ENCODE data around the gene RNF2. TPM values are rescaled to one million over a fixed set of nuclear protein-coding genes. Genes with fewer than 3 reads are reported as not detected.

RNF2 gene
- total and polyA plus RNA-seq, 10 of the 15 experiments (the other 5 are each of a cell fraction or from before 2014, with no cell fraction given) = 4.8 to 36.3 (median 15.1) TPM

DNA sequence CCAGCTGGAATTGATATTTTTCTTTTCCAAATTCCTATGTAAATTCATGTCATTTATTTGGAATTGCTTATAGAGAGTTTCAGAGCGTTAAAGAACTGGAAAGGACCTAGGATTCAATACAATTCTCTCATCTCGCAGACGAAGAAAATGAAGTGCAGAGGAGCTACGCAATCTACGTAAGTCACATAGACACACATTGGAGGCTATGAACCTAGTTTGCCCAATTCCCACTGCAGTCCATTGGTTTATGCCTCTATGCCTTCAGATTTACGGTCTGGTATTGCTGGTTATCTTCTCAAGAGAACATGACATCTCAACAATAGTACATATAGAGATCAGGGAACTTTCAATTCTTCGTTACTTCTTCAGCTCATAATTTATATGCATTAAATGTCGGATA, 971 bp upstream of the RNF2 start:
- H3K36me3 ChIP-seq (ENCODE audit: control insufficient read depth in 2 of 2, insufficient read depth in 2 of 2, low read length in 1 of 2) = no peaks in the 10 kb centered on the region
- FAIRE-seq (no peak), ATAC-seq (no peak), DNase-seq (ENCODE audit: low read depth, low spot score) (no peak)
- H3K4me2 ChIP-seq (ENCODE audit: control insufficient read depth, insufficient read depth) = no peak overlapping the region
- no peak overlapping the region; the same call in 1 of the 2 replicates for H2AFZ ChIP-seq (ENCODE audit: control insufficient read depth, low read depth, low read length)
- no peak overlapping the region for H3K9ac ChIP-seq (ENCODE audit: control insufficient read depth, insufficient read depth, low read length)
- H4K20me1 ChIP-seq (ENCODE audit: control insufficient read depth, insufficient read depth) = no peaks in the 10 kb centered on the region
- H3K79me2 ChIP-seq (ENCODE audit: control insufficient read depth, insufficient read depth, low read length) = peaks cover 18% of the 10 kb centered on the region
- H3K27ac ChIP-seq (ENCODE audit: control insufficient read depth, insufficient read depth) = no peak overlapping the region
- H3K9me3 ChIP-seq (replicated peaks; ENCODE audit: control insufficient read depth, insufficient read depth, low read length) = no peaks in the 10 kb centered on the region
- intact Hi-C loops (cut with micrococcal nuclease; ENCODE audit: unreplicated experiment) = loop anchor here (2.0 kb wide), 1 partner anchor 272 kb away; the partner anchor contains the start of gene IVNS1ABP
- BruUV-seq (replicated peaks) = no TSS peak
- ChIA-PET CTCF (interaction anchor here (0.7 to 4.8 kb wide), 7 partner anchors 109 to 239 kb away, joined by 3 to 38 read pairs (median 3); no protein-coding TSS in a partner anchor), RAD21 (ENCODE audit: unreplicated experiment) (interaction anchor here (1.0 to 5.2 kb wide), 6 partner anchors 9 to 239 kb away, joined by 3 to 35 read pairs (median 4); no protein-coding TSS in a partner anchor), SMC1A (ENCODE audit: uncharacterized antibody, unreplicated experiment) (interaction anchor here (0.6 to 2.8 kb wide), 11 partner anchors 9 to 551 kb away, joined by 3 to 14 read pairs (median 3); partner anchors contain the start of gene SWT1), POLR2A (interaction anchor here (2.2 kb wide), 1 partner anchor 11 kb away, joined by 8 read pairs; no protein-coding TSS in a partner anchor)
- no peaks in the 10 kb centered on the region for H3K4me1 ChIP-seq (ENCODE audit: control insufficient read depth, insufficient read depth, low read length)
- no peak overlapping the region for H3K4me3 ChIP-seq
- WGBS (ENCODE audit: insufficient coverage, insufficient replicate concordance, low lambda C conversion rate, missing lambda C conversion rate) = 91% methylated on average over 8 of the region's 8 CpGs
- in situ Hi-C loops (cut with MboI) = no loop called here
- H3K27me3 ChIP-seq (replicated peaks in 1 of 2; ENCODE audit: control insufficient read depth in 2 of 2, insufficient read depth in 2 of 2, low read length in 1 of 2) = no peaks in the 10 kb centered on the region
- TF ChIP-seq CHD1 (IDR thresholded peaks at IDR 0.05; ENCODE audit: low read depth, low read length) (no peak), ZNF384 (IDR thresholded peaks at IDR 0.05; ENCODE audit: borderline replicate concordance, low read depth, low read length) (no peak), CHD4 (IDR thresholded peaks at IDR 0.05) (no peak), ELK1 (IDR thresholded peaks at IDR 0.05; ENCODE audit: low read depth, low read length) (no peak), HDGF (IDR thresholded peaks at IDR 0.05) (no peak), POLR2A (IDR thresholded peaks at IDR 0.05; ENCODE audit: low read depth, low read length) (no peak), HDAC2 (IDR thresholded peaks at IDR 0.05) (no peak), BHLHE40 (IDR thresholded peaks at IDR 0.05; ENCODE audit: borderline replicate concordance in 1 of 2, low read depth in 2 of 2, low read length in 1 of 2) (no peak), ZNF274 (IDR thresholded peaks at IDR 0.05; ENCODE audit: insufficient read depth, insufficient read length) (no peak)
- TF ChIP-seq, protein P1, sequence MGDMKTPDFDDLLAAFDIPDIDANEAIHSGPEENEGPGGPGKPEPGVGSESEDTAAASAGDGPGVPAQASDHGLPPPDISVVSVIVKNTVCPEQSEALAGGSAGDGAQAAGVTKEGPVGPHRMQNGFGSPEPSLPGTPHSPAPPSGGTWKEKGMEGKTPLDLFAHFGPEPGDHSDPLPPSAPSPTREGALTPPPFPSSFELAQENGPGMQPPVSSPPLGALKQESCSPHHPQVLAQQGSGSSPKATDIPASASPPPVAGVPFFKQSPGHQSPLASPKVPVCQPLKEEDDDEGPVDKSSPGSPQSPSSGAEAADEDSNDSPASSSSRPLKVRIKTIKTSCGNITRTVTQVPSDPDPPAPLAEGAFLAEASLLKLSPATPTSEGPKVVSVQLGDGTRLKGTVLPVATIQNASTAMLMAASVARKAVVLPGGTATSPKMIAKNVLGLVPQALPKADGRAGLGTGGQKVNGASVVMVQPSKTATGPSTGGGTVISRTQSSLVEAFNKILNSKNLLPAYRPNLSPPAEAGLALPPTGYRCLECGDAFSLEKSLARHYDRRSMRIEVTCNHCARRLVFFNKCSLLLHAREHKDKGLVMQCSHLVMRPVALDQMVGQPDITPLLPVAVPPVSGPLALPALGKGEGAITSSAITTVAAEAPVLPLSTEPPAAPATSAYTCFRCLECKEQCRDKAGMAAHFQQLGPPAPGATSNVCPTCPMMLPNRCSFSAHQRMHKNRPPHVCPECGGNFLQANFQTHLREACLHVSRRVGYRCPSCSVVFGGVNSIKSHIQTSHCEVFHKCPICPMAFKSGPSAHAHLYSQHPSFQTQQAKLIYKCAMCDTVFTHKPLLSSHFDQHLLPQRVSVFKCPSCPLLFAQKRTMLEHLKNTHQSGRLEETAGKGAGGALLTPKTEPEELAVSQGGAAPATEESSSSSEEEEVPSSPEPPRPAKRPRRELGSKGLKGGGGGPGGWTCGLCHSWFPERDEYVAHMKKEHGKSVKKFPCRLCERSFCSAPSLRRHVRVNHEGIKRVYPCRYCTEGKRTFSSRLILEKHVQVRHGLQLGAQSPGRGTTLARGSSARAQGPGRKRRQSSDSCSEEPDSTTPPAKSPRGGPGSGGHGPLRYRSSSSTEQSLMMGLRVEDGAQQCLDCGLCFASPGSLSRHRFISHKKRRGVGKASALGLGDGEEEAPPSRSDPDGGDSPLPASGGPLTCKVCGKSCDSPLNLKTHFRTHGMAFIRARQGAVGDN (IDR thresholded peaks at IDR 0.05) = no peak
- TF ChIP-seq, protein P2, sequence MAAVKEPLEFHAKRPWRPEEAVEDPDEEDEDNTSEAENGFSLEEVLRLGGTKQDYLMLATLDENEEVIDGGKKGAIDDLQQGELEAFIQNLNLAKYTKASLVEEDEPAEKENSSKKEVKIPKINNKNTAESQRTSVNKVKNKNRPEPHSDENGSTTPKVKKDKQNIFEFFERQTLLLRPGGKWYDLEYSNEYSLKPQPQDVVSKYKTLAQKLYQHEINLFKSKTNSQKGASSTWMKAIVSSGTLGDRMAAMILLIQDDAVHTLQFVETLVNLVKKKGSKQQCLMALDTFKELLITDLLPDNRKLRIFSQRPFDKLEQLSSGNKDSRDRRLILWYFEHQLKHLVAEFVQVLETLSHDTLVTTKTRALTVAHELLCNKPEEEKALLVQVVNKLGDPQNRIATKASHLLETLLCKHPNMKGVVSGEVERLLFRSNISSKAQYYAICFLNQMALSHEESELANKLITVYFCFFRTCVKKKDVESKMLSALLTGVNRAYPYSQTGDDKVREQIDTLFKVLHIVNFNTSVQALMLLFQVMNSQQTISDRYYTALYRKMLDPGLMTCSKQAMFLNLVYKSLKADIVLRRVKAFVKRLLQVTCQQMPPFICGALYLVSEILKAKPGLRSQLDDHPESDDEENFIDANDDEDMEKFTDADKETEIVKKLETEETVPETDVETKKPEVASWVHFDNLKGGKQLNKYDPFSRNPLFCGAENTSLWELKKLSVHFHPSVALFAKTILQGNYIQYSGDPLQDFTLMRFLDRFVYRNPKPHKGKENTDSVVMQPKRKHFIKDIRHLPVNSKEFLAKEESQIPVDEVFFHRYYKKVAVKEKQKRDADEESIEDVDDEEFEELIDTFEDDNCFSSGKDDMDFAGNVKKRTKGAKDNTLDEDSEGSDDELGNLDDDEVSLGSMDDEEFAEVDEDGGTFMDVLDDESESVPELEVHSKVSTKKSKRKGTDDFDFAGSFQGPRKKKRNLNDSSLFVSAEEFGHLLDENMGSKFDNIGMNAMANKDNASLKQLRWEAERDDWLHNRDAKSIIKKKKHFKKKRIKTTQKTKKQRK (IDR thresholded peaks at IDR 0.05; ENCODE audit: low read depth, low read length) = no peak
- TF ChIP-seq, protein P3, sequence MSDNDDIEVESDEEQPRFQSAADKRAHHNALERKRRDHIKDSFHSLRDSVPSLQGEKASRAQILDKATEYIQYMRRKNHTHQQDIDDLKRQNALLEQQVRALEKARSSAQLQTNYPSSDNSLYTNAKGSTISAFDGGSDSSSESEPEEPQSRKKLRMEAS (IDR thresholded peaks at IDR 0.05; ENCODE audit: low read depth, low read length) = no peak

Measured in GM12878 (cell line).